K562 (cell line): ENCODE data around the gene VPS4B. TPM values are rescaled to one million over a fixed set of nuclear protein-coding genes. Genes with fewer than 3 reads are reported as not detected.

Experiments
- AFF4 ChIP-seq: sonication (generic); formaldehyde crosslinking; IDR thresholded peaks from 2 replicates; pipeline ENCODE4 v1.8.0; 2023; ENCODE audit warnings: mild to moderate bottlenecking, missing genetic modification reagents
- ATF1 ChIP-seq, 2 experiments: fragments of 450-650 bp in 1 of 2; IDR thresholded peaks; 2 replicates each; pipeline ENCODE4 v1.6.1; 2016; ENCODE audit warnings: missing compliant biosample characterization in 1 of 2, missing genetic modification characterization in 1 of 2
- CAMTA2 ChIP-seq: fragments of 250-450 bp; sonication (Bioruptor Pico); conservative IDR thresholded peaks from 2 replicates; pipeline ENCODE4 v1.5.1; 2022
- MAX ChIP-seq: sonication (generic); formaldehyde crosslinking; IDR thresholded peaks from 2 replicates; pipeline ENCODE4 v1.9.0; 2022; ENCODE audit warnings: mild to moderate bottlenecking, missing genetic modification reagents
- MECOM ChIP-seq: fragments of 250-450 bp; sonication (Bioruptor Pico); IDR thresholded peaks from 2 replicates; pipeline ENCODE4 v1.8.0; 2022; ENCODE audit warnings: inconsistent platforms
- MTA2 ChIP-seq: fragments of 450-650 bp; IDR thresholded peaks from 2 replicates; pipeline ENCODE4 v1.6.1; 2016; ENCODE audit warnings: low read depth
- NFE2L1 ChIP-seq: fragments of 450-650 bp; IDR thresholded peaks from 2 replicates; pipeline ENCODE4 v1.6.1; 2016; ENCODE audit warnings: missing genetic modification characterization, low read depth, mild to moderate bottlenecking, missing compliant biosample characterization, moderate library complexity, borderline replicate concordance
- NFIX ChIP-seq: fragments of 250-450 bp; sonication (Bioruptor Pico); IDR thresholded peaks from 2 replicates; pipeline ENCODE4 v1.4.0; 2020; ENCODE audit warnings: low read depth, mild to moderate bottlenecking, moderate library complexity
- PCBP2 ChIP-seq: fragments of 200-400 bp; formaldehyde crosslinking; IDR thresholded peaks from 2 replicates; pipeline ENCODE4 v1.6.1; 2018; ENCODE audit warnings: low read length, low read depth, mild to moderate bottlenecking, moderate library complexity; ENCODE audit not compliant: poor library complexity, severe bottlenecking
- RB1 ChIP-seq: fragments of 450-650 bp; IDR thresholded peaks from 2 replicates; pipeline ENCODE4 v1.6.1; 2017; ENCODE audit warnings: low read depth, mild to moderate bottlenecking
- RBM39 ChIP-seq: fragments of 200-400 bp; formaldehyde crosslinking; optimal IDR thresholded peaks from 2 replicates; pipeline ENCODE3; 2018; ENCODE audit warnings: low read depth, low read length
- SP1 ChIP-seq: sonication (generic); formaldehyde crosslinking; IDR thresholded peaks from 2 replicates; pipeline ENCODE4 v1.8.1; 2022; ENCODE audit warnings: mild to moderate bottlenecking, missing genetic modification reagents
- YY1 ChIP-seq, 3 experiments: IDR thresholded peaks; 2 replicates each; pipeline ENCODE4 v1.6.1; 2011; ENCODE audit warnings: low read length in 2 of 3, mild to moderate bottlenecking in 2 of 3, moderate library complexity in 2 of 3, borderline replicate concordance in 1 of 3, control low read depth in 1 of 3, low read depth in 1 of 3; ENCODE audit not compliant: insufficient read depth in 3 of 3, insufficient replicate concordance in 2 of 3, control insufficient read depth in 1 of 3, insufficient read length in 1 of 3; ENCODE audit errors: extremely low read depth in 1 of 3
- ZKSCAN1 ChIP-seq: fragments of 150-350 bp; IDR thresholded peaks from 2 replicates; pipeline ENCODE4 v1.6.1; 2016; ENCODE audit warnings: low read depth, low read length
- ZNF212 ChIP-seq: fragments of 450-650 bp; formaldehyde crosslinking; IDR thresholded peaks from 2 replicates; pipeline ENCODE4 v1.4.0; 2020; ENCODE audit warnings: mild to moderate bottlenecking
- ZNF436 ChIP-seq: fragments of 250-450, 450-650 bp; sonication (Bioruptor Pico); formaldehyde crosslinking; IDR thresholded peaks from 2 replicates; pipeline ENCODE4 v1.7.0; 2020; ENCODE audit warnings: mild to moderate bottlenecking
- ZNF57 ChIP-seq: fragments of 450-650 bp; formaldehyde crosslinking; IDR thresholded peaks from 2 replicates; pipeline ENCODE4 v1.4.0; 2020; ENCODE audit warnings: mild to moderate bottlenecking, moderate library complexity
- polyA plus RNA-seq, 8 experiments: library from polyadenylated mRNA; depleted of rRNA in 4 of 8; stranded (reverse) in 5 of 8; unstranded in 3 of 8; fragments of >200 nt; fragmentation: Nextera tagmentation in 2 of 8; fragmentation: Illumina TruSeq in 1 of 8; extraction: Ambion mirVana in 2 of 8; extraction: Trizol in 1 of 8; gene quantifications; 2 replicates each; pipeline versions ENCODE4 v1.2.1 to v1.2.3, GENCODE V29; 2011 to 2014; ENCODE audit warnings: inconsistent platforms in 1 of 8, missing spikeins in 1 of 8
- total RNA-seq, 7 experiments: library from RNA; depleted of rRNA in 6 of 7; stranded (reverse); fragments of >200 nt in 6 of 7; fragmentation: Illumina TruSeq in 2 of 7; extraction: Trizol in 2 of 7; gene quantifications; 2 replicates each; pipeline versions ENCODE4 v1.2.1 to v1.2.3, GENCODE V29; 2011 to 2021; ENCODE audit warnings: low replicate concordance in 1 of 7
- TF ChIP-seq, protein P1 (sequence below): sonication (generic); formaldehyde crosslinking; IDR thresholded peaks from 2 replicates; pipeline ENCODE4 v1.8.1; 2023; ENCODE audit warnings: mild to moderate bottlenecking, missing genetic modification reagents
- TF ChIP-seq, protein P2 (sequence below): fragments of 450-650 bp; IDR thresholded peaks from 2 replicates; pipeline ENCODE4 v1.6.1; 2018; ENCODE audit warnings: mild to moderate bottlenecking, low read depth; ENCODE audit not compliant: partially characterized antibody

The VPS4B gene
- total and polyA plus RNA-seq, 9 of the 15 experiments (the other 6 are each of a cell fraction or from before 2014, with no cell fraction given): 7.3 to 16.4 (median 10.4) TPM

DNA sequence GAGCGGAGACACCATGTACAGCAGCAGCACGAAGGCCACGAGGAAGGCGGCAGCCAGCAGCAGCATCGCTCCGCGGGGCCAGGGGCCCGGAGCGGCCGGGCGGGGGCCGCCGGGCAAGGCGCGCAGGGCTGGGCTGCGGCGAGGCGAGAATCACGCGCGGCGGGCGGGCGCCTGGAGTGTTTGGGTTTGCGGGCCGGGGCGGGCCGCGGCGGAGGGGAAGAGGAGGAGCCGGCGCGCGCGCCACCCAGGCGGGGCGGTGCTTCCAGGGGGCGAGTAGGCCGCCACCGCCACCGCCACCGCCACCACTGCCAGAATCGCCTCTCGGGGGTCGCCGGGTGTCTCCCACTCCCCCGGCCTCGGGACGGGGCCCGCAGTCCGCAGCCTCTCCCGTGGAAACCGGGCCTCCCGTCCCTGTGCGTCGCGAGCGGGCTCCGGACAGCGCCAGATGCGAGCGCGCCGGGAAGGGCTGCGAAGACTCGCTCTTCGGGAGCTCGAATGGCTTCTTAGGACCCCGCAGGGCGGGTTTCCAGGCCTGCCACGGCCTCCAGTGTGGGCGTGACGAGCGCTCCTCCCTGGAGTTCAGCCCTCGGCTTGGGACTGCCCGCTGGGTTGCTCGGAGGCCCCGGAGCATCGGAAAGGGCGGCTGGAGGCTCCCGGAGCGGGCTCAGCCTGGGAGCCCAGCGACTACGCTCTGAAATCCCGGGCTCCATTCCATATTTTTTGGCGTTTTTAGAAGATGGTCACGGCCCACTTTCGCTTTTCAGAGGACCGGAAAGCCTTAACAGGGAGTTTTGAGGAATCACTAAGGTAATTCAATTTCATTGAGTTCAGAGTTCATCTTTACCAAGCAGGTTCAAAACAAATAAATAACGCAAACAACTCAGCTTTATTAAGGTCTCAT is 55.0 kb downstream of the VPS4B start, which contains the start of gene KDSR (continued):
- TF ChIP-seq, protein P1, sequence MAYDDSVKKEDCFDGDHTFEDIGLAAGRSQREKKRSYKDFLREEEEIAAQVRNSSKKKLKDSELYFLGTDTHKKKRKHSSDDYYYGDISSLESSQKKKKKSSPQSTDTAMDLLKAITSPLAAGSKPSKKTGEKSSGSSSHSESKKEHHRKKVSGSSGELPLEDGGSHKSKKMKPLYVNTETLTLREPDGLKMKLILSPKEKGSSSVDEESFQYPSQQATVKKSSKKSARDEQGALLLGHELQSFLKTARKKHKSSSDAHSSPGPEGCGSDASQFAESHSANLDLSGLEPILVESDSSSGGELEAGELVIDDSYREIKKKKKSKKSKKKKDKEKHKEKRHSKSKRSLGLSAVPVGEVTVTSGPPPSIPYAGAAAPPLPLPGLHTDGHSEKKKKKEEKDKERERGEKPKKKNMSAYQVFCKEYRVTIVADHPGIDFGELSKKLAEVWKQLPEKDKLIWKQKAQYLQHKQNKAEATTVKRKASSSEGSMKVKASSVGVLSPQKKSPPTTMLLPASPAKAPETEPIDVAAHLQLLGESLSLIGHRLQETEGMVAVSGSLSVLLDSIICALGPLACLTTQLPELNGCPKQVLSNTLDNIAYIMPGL (CRISPR knock-in tag): peak; percentile 30; the same call in 1 of the 2 replicates
- TF ChIP-seq ZNF436 (CRISPR knock-in tag): no peak
- TF ChIP-seq RB1: 0 out of 2 replicates have a peak, but pooled peaks have one; percentile 10
- no peak for TF ChIP-seq ZNF212 (CRISPR knock-in tag)
- TF ChIP-seq MAX (CRISPR knock-in tag): 0 out of 2 replicates have a peak, but pooled peaks have one; percentile 39
- peak; percentile 56; the same call in 1 of the 2 replicates for TF ChIP-seq SP1 (CRISPR knock-in tag)
- no peak for TF ChIP-seq NFE2L1 (tag)
- no peak for TF ChIP-seq MECOM (CRISPR knock-in tag)
- TF ChIP-seq ZKSCAN1: peak; percentile 37; the same call in 1 of the 2 replicates
- TF ChIP-seq YY1 (IDR thresholded peaks at IDR 0.05; ENCODE audit: borderline replicate concordance in 1 of 3, control insufficient read depth in 1 of 3, extremely low read depth in 1 of 3, insufficient read depth in 3 of 3, insufficient read length in 1 of 3, insufficient replicate concordance in 2 of 3, low read depth in 1 of 3, low read length in 2 of 3): peak in 2 of 3 experiments; percentile 60 to 72
- TF ChIP-seq MTA2: no peak
- TF ChIP-seq, protein P2, sequence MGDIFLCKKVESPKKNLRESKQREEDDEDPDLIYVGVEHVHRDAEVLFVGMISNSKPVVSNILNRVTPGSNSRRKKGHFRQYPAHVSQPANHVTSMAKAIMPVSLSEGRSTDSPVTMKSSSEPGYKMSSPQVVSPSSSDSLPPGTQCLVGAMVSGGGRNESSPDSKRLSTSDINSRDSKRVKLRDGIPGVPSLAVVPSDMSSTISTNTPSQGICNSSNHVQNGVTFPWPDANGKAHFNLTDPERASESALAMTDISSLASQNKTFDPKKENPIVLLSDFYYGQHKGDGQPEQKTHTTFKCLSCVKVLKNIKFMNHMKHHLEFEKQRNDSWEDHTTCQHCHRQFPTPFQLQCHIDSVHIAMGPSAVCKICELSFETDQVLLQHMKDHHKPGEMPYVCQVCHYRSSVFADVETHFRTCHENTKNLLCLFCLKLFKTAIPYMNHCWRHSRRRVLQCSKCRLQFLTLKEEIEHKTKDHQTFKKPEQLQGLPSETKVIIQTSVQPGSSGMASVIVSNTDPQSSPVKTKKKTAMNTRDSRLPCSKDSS: no peak
- peak; percentile 66; the same call in 1 of the 2 replicates for TF ChIP-seq AFF4
- no peak for TF ChIP-seq PCBP2
- TF ChIP-seq RBM39: no peak
- peak; percentile 25; the same call in 1 of the 2 replicates for TF ChIP-seq ATF1 (CRISPR knock-in tag; IDR thresholded peaks at IDR 0.05)
- TF ChIP-seq ATF1 (tag; IDR thresholded peaks at IDR 0.05): peak; percentile 65
- no peak for TF ChIP-seq NFIX (CRISPR knock-in tag)
- TF ChIP-seq ZNF57: no peak
- no peak for TF ChIP-seq CAMTA2 (CRISPR knock-in tag)
